OCI-LY7 (cell line): ENCODE measurements around the gene SPR. TPM values are rescaled to one million over a fixed set of nuclear protein-coding genes. Genes with fewer than 3 reads are reported as not detected.

Source experiments
- Bru-seq: library from RNA; stranded (reverse); fragments of 400-500 nt; gene quantifications from one replicate; lab custom pipeline; 2021; lab: Mats Ljungman, UMichigan
- BruChase-seq, 2 experiments: library from RNA; stranded (reverse); fragments of 400-500 nt; gene quantifications; one replicate each; lab custom pipeline; 2021; lab: Mats Ljungman, UMichigan
- BruUV-seq: library from RNA; stranded (reverse); fragments of 400-500 nt; replicated peaks from 2 replicates; lab custom pipeline; 2021; lab: Mats Ljungman, UMichigan
- CTCF ChIA-PET: fragments of 300-600 bp; sonication (Branson Sonifier 250); formaldehyde crosslinking; loops from one replicate; lab custom pipeline; 2022; ENCODE audit warnings: antibody characterized with exemption; ENCODE audit not compliant: unreplicated experiment; lab: Charles Lee
- POLR2A ChIA-PET: fragments of 300-600 bp; sonication (Branson Sonifier 250); formaldehyde crosslinking; loops from one replicate; lab custom pipeline; 2022; ENCODE audit warnings: antibody characterized with exemption; lab: Charles Lee
- DNase-seq: peaks from one replicate; pipeline ENCODE4 v3.0.0-alpha.2; 2015; ENCODE audit warnings: low spot score
- H2AFZ ChIP-seq: fragments of 200-600 bp; sonication (generic), shearing (Covaris generic); 2 replicates; pipeline ENCODE4 v1.6.1; 2014; ENCODE audit warnings: mild to moderate bottlenecking, antibody characterized with exemption, low read length, moderate library complexity
- H3K27ac ChIP-seq: fragments of 200-600 bp; sonication (generic); 2 replicates; pipeline ENCODE4 v1.5.1; 2014; ENCODE audit warnings: mixed run types, low read depth, mild to moderate bottlenecking, moderate library complexity, low read length, inconsistent platforms; ENCODE audit not compliant: poor library complexity, severe bottlenecking
- H3K36me3 ChIP-seq: fragments of 200-600 bp; sonication (generic); 2 replicates; pipeline ENCODE4 v1.6.1; 2014; ENCODE audit warnings: mild to moderate bottlenecking, antibody characterized with exemption, low read length, moderate library complexity, mixed read lengths; ENCODE audit not compliant: insufficient read depth
- H3K4me1 ChIP-seq: fragments of 200-600 bp; sonication (generic); 2 replicates; pipeline ENCODE4 v1.5.1; 2014; ENCODE audit warnings: mild to moderate bottlenecking, low read length; ENCODE audit not compliant: insufficient read depth, poor library complexity, severe bottlenecking
- H3K4me2 ChIP-seq: fragments of 200-600 bp; sonication (generic); 2 replicates; pipeline ENCODE4 v1.6.1; 2014; ENCODE audit warnings: mild to moderate bottlenecking, low read length
- H3K4me3 ChIP-seq: fragments of 200-600 bp; sonication (generic); 2 replicates; pipeline ENCODE4 v1.5.1; 2014; ENCODE audit warnings: mild to moderate bottlenecking, low read depth, low read length; ENCODE audit not compliant: poor library complexity, severe bottlenecking
- H3K79me2 ChIP-seq: fragments of 200-600 bp; sonication (generic); 2 replicates; pipeline ENCODE4 v1.6.1; 2016; ENCODE audit warnings: low read depth, mild to moderate bottlenecking, low read length, moderate library complexity, mixed read lengths; ENCODE audit not compliant: insufficient read depth
- H3K9me2 ChIP-seq: fragments of 200-600 bp; sonication (generic); 2 replicates; pipeline ENCODE4 v1.6.1; 2016; ENCODE audit warnings: mild to moderate bottlenecking, low read length, mixed read lengths; ENCODE audit not compliant: insufficient read depth
- H3K9me3 ChIP-seq: fragments of 200-600 bp; sonication (generic); 2 replicates; pipeline ENCODE4 v1.6.1; 2014; ENCODE audit warnings: mild to moderate bottlenecking, mixed run types, low read length, mixed read lengths
- H4K20me1 ChIP-seq: fragments of 200-600 bp; sonication (generic); 2 replicates; pipeline ENCODE4 v1.6.1; 2014; ENCODE audit warnings: mild to moderate bottlenecking, antibody characterized with exemption, low read length, moderate library complexity, mixed read lengths; ENCODE audit not compliant: insufficient read depth
- CTCF ChIP-seq: fragments of 200-600 bp; sonication (generic); conservative IDR thresholded peaks from 2 replicates; pipeline ENCODE4 v1.5.1; 2014; ENCODE audit warnings: mild to moderate bottlenecking, antibody characterized with exemption, low read length, moderate library complexity, mixed read lengths
- EZH2phosphoT487 ChIP-seq: fragments of 200-600 bp; sonication (generic); IDR thresholded peaks from 2 replicates; pipeline ENCODE4 v1.6.1; 2018; ENCODE audit warnings: low read depth, borderline replicate concordance, mild to moderate bottlenecking, mixed run types, antibody characterized with exemption, low read length, moderate library complexity, mixed read lengths
- intact Hi-C: fragments of 100-400 bp; cut with micrococcal nuclease; formaldehyde crosslinking; loops from one replicate; pipeline ENCODE4 v1.10.0; 2022; ENCODE audit not compliant: unreplicated experiment
- long read RNA-seq: library from polyadenylated mRNA; stranded (forward); transcript quantifications from one replicate; pipeline ENCODE4 v2.0.0, GENCODE V29; 2022
- total RNA-seq, 2 experiments: library from RNA; depleted of rRNA in 1 of 2; stranded (reverse); fragments of >200 nt in 1 of 2; shearing (Covaris generic) in 1 of 2; gene quantifications; 2 replicates each; pipeline ENCODE4 v1.2.3, GENCODE V29; 2014 to 2022

SPR gene
- not detected in 2 replicates for total RNA-seq (2014; rRNA removed; shearing (Covaris generic))
- not detected in 2 replicates for total RNA-seq (2022)
- Bru-seq, nascent RNA: not detected
- not detected for BruChase-seq, experiment 1, labeled RNA remaining after a 6-hour chase
- not detected for BruChase-seq, experiment 2, labeled RNA remaining after a 2-hour chase
- long read RNA-seq: 0 reads

GRCh38 chr2:72887032-72887739 lies at the start of gene SPR:
Gene SPR, plus strand, starts transcription at chr2:72887408. Its CDS starts 25 bp downstream, at chr2:72887433.
- H3K4me2 ChIP-seq: peak within 1 kb of the TSS; percentile 26
- no peaks in the 10 kb centered on the region for H3K9me3 ChIP-seq
- H3K4me1 ChIP-seq: no peaks in the 10 kb centered on the region
- no peak within 1 kb of the TSS for H2AFZ ChIP-seq
- ChIA-PET CTCF (interaction anchor here (0.7 kb wide), 1 partner anchor 9 kb away, joined by 3 read pairs; no protein-coding TSS in a partner anchor), POLR2A (no interaction called here)
- intact Hi-C loops: no loop called here
- no peak for DNase-seq
- H3K79me2 ChIP-seq: no peaks in the 10 kb centered on the region
- H3K27ac ChIP-seq: no peak within 1 kb of the TSS
- no TSS peak for BruUV-seq
- no peak within 1 kb of the TSS for H3K4me3 ChIP-seq
- H3K9me2 ChIP-seq: no peaks in the 10 kb centered on the region
- no peaks in the 10 kb centered on the region for H4K20me1 ChIP-seq
- TF ChIP-seq EZH2phosphoT487 (no peak), CTCF (no peak)
- H3K36me3 ChIP-seq: no peaks in the 10 kb centered on the region

- H3K4me3 ChIP-seq: no peak overlapping the region
- ChIA-PET POLR2A (no interaction called here), CTCF (no interaction called here)
- H3K9me2 ChIP-seq: no peaks in the 10 kb centered on the region
- H3K4me1 ChIP-seq: no peaks in the 10 kb centered on the region
- H3K4me2 ChIP-seq: no peak overlapping the region
- no peaks in the 10 kb centered on the region for H4K20me1 ChIP-seq
- no peaks in the 10 kb centered on the region for H3K9me3 ChIP-seq
- H3K79me2 ChIP-seq: no peaks in the 10 kb centered on the region
- DNase-seq: no peak
- no TSS peak for BruUV-seq
- H3K27ac ChIP-seq: no peak overlapping the region
- intact Hi-C loops: no loop called here
- no peak overlapping the region for H2AFZ ChIP-seq
- TF ChIP-seq EZH2phosphoT487 (no peak), CTCF (no peak)
- H3K36me3 ChIP-seq: no peaks in the 10 kb centered on the region
Observed at GRCh38 chr2:72840066-72840465, 47.1 kb upstream of the SPR start.
